ENCODE results near the gene EDIL3.

DNA sequence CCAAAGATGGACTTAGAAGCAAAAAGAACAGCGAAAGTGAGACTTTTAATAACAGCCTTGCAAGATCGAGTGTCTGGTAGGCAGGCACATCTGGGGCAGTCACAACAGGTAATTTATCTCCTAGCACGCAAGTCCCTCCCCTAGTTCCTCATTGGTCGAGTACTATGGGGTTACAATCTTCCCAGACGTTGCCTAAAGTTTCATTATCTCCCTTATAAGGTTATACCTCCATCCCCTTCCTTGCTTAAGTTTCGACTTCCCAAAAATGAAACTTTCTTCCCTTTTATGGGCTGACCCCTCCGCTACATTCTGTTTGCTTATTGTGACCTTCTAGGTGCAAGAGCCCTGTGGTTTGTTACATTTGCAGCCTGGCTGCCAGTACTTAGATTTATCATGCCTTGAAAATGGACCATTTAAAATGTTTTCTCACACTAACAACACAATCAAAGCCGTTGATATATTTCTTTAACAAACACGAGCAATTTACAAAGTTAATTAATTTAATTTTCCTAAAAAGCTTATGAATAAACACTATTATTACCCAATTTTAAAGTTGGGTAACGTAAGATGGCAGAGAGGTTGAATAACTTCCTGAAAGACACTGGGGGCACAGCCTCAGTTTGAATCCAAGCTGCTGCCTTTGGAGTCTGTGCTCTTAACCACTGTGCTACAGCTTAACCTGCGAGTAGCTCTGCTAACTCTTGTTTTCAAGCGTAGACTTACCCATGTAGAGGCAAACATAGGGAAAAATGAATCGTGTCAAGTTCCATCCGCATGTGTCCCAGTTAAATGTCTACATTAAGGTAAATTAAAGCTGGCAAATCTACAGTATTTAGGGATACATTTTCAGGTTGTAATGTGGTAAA lies 91.7 kb downstream of the EDIL3 start:
- TF ChIP-seq EP300 (IDR thresholded peaks at IDR 0.05; ENCODE audit: borderline replicate concordance in 1 of 2, low read depth in 2 of 2, low read length in 2 of 2) = no peak
- TF ChIP-seq, protein P1, sequence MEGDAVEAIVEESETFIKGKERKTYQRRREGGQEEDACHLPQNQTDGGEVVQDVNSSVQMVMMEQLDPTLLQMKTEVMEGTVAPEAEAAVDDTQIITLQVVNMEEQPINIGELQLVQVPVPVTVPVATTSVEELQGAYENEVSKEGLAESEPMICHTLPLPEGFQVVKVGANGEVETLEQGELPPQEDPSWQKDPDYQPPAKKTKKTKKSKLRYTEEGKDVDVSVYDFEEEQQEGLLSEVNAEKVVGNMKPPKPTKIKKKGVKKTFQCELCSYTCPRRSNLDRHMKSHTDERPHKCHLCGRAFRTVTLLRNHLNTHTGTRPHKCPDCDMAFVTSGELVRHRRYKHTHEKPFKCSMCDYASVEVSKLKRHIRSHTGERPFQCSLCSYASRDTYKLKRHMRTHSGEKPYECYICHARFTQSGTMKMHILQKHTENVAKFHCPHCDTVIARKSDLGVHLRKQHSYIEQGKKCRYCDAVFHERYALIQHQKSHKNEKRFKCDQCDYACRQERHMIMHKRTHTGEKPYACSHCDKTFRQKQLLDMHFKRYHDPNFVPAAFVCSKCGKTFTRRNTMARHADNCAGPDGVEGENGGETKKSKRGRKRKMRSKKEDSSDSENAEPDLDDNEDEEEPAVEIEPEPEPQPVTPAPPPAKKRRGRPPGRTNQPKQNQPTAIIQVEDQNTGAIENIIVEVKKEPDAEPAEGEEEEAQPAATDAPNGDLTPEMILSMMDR (IDR thresholded peaks at IDR 0.05; ENCODE audit: control extremely low read depth in 1 of 3, insufficient read depth in 1 of 3, low read depth in 1 of 3, low read length in 3 of 3) = no peak
- no peak for TF ChIP-seq RXRA (IDR thresholded peaks at IDR 0.05; ENCODE audit: insufficient read depth, low read depth, low read length)
- TF ChIP-seq POLR2A (IDR thresholded peaks at IDR 0.05; ENCODE audit: control extremely low read depth in 1 of 2, low read depth in 2 of 2, low read length in 2 of 2) = no peak

All from H1 (cell line).